GM23338 (cell line): Measurements from ENCODE around the gene PRDM10.

Experiments
- CREB1 ChIP-seq: fragments of 250-450 bp; sonication (Bioruptor Pico); IDR thresholded peaks from 2 replicates; pipeline ENCODE4 v1.5.0; 2020; ENCODE audit warnings: low read depth, mild to moderate bottlenecking, moderate library complexity
- CTCF ChIP-seq, 2 experiments: fragments of 200-600 bp in 1 of 2; sonication (generic) in 1 of 2; conservative IDR thresholded peaks; 2 replicates each; pipeline versions ENCODE4 v1.5.1 to v1.6.1; 2016 to 2017; ENCODE audit warnings: antibody characterized with exemption in 2 of 2, low read depth in 2 of 2, mild to moderate bottlenecking in 2 of 2, moderate library complexity in 1 of 2
- EZH2 ChIP-seq: fragments of 200-600 bp; sonication (generic); IDR thresholded peaks from one replicate; pipeline ENCODE4 v1.8.0; 2017; ENCODE audit warnings: antibody characterized with exemption, mild to moderate bottlenecking, low read depth; ENCODE audit not compliant: unreplicated experiment
- EZH2phosphoT487 ChIP-seq: fragments of 200-600 bp; sonication (generic); IDR thresholded peaks from one replicate; pipeline ENCODE4 v1.8.1; 2018; ENCODE audit warnings: antibody characterized with exemption; ENCODE audit not compliant: unreplicated experiment
- JUNB ChIP-seq: IDR thresholded peaks from one replicate; pipeline ENCODE4 v1.6.1; 2016; ENCODE audit warnings: antibody characterized with exemption; ENCODE audit not compliant: unreplicated experiment
- POLR2AphosphoS5 ChIP-seq: IDR thresholded peaks from 2 replicates; pipeline ENCODE4 v1.6.1; 2016; ENCODE audit warnings: antibody characterized with exemption, low read depth
- REST ChIP-seq: IDR thresholded peaks from one replicate; pipeline ENCODE4 v1.6.1; 2018; ENCODE audit warnings: antibody characterized with exemption; ENCODE audit not compliant: unreplicated experiment
- STAT1 ChIP-seq: IDR thresholded peaks from one replicate; pipeline ENCODE4 v1.6.1; 2016; ENCODE audit warnings: antibody characterized with exemption; ENCODE audit not compliant: unreplicated experiment
- ZNF114 ChIP-seq: fragments of 250-450 bp; sonication (Bioruptor Pico); IDR thresholded peaks from 2 replicates; pipeline ENCODE4 v1.5.0; 2020; ENCODE audit warnings: mild to moderate bottlenecking, moderate library complexity
- TF ChIP-seq, protein P1 (sequence below): IDR thresholded peaks from 2 replicates; pipeline ENCODE4 v1.6.1; 2016; ENCODE audit warnings: antibody characterized with exemption

GRCh38 chr11:130042093-130042591 is 39.5 kb upstream of the PRDM10 start:
- TF ChIP-seq CTCF (conservative IDR thresholded peaks at IDR 0.05; ENCODE audit: low read depth in 2 of 2) (no peak), EZH2 (no peak), POLR2AphosphoS5 (no peak), CREB1 (CRISPR knock-in tag) (no peak), REST (no peak), EZH2phosphoT487 (no peak), JUNB (no peak), ZNF114 (CRISPR knock-in tag) (no peak), STAT1 (no peak)
- TF ChIP-seq, protein P1, sequence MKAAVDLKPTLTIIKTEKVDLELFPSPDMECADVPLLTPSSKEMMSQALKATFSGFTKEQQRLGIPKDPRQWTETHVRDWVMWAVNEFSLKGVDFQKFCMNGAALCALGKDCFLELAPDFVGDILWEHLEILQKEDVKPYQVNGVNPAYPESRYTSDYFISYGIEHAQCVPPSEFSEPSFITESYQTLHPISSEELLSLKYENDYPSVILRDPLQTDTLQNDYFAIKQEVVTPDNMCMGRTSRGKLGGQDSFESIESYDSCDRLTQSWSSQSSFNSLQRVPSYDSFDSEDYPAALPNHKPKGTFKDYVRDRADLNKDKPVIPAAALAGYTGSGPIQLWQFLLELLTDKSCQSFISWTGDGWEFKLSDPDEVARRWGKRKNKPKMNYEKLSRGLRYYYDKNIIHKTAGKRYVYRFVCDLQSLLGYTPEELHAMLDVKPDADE = no peak
